Calu3 (cell line): ENCODE results near the gene RPTOR. TPM values are rescaled to one million over a fixed set of nuclear protein-coding genes. Genes with fewer than 3 reads are reported as not detected.

Experiments used
- BruUV-seq: library from RNA; stranded (reverse); fragments of 400-500 nt; replicated peaks from 2 replicates; lab custom pipeline; 2021; lab: Mats Ljungman, UMichigan
- CTCF ChIA-PET: fragments of 300-600 bp; sonication (Branson Sonifier 250); formaldehyde crosslinking; loops from one replicate; lab custom pipeline; 2022; ENCODE audit warnings: antibody characterized with exemption; lab: Charles Lee
- DNase-seq: peaks from one replicate; pipeline ENCODE4 v3.0.0; 2022
- H3K27ac Mint-ChIP-seq: one replicate; pipeline ENCODE4 v1.8.0; 2022; ENCODE audit warnings: mixed read lengths; ENCODE audit not compliant: unreplicated experiment
- H3K27me3 Mint-ChIP-seq: one replicate; pipeline ENCODE4 v1.8.0; 2022; ENCODE audit warnings: mixed read lengths; ENCODE audit not compliant: unreplicated experiment
- H3K36me3 Mint-ChIP-seq: one replicate; pipeline ENCODE4 v1.8.0; 2022; ENCODE audit warnings: mild to moderate bottlenecking, moderate library complexity, mixed read lengths; ENCODE audit not compliant: insufficient read depth, unreplicated experiment
- H3K4me1 Mint-ChIP-seq: one replicate; pipeline ENCODE4 v1.8.0; 2022; ENCODE audit warnings: mild to moderate bottlenecking, low read depth, mixed read lengths; ENCODE audit not compliant: unreplicated experiment
- H3K4me3 Mint-ChIP-seq: one replicate; pipeline ENCODE4 v1.8.0; 2022; ENCODE audit warnings: mild to moderate bottlenecking, low read depth, moderate library complexity, mixed read lengths; ENCODE audit not compliant: unreplicated experiment
- H3K9me3 Mint-ChIP-seq: one replicate; pipeline ENCODE4 v1.8.0; 2022; ENCODE audit warnings: low read depth, mixed read lengths; ENCODE audit not compliant: unreplicated experiment
- CTCF ChIP-seq: fragments of 200-600 bp; IDR thresholded peaks from one replicate; pipeline ENCODE4 v1.8.0; 2022; ENCODE audit warnings: antibody characterized with exemption; ENCODE audit not compliant: unreplicated experiment
- intact Hi-C: fragments of 100-400 bp; cut with micrococcal nuclease; formaldehyde crosslinking; loops from one replicate; pipeline ENCODE4 v1.10.0; 2022; ENCODE audit not compliant: unreplicated experiment
- total RNA-seq: library from RNA; stranded (reverse); gene quantifications from 2 replicates; pipeline ENCODE4 v1.2.3, GENCODE V29; 2022

Gene RPTOR
- total RNA-seq, 1 experiment from 2014 or later, result 41.8 TPM

- H3K27ac Mint-ChIP-seq, result peak overlapping the region; percentile 20
Observed at GRCh38 chr17:80793421-80793820, 248.8 kb downstream of the RPTOR start.

GRCh38 chr17:80793851-80794267 lies 249.2 kb downstream of the RPTOR start:
- intact Hi-C loops, result no loop called here
- H3K27me3 Mint-ChIP-seq, result no peaks in the 10 kb centered on the region
- no peaks in the 10 kb centered on the region for H3K9me3 Mint-ChIP-seq
- CTCF ChIA-PET, result no interaction called here
- no peak for TF ChIP-seq CTCF
- DNase-seq, result no peak
- peaks cover 53% of the 10 kb centered on the region for H3K4me1 Mint-ChIP-seq
- peaks cover 11% of the 10 kb centered on the region for H3K36me3 Mint-ChIP-seq
- no peak overlapping the region for H3K4me3 Mint-ChIP-seq
- BruUV-seq, result no TSS peak
- H3K27ac Mint-ChIP-seq, result peak overlapping the region; percentile 20

More at GRCh38 chr17:80793421-80793820, 248.8 kb downstream of the RPTOR start:
- CTCF ChIA-PET, result no interaction called here
- Mint-ChIP-seq H3K4me3 (no peak overlapping the region), H3K9me3 (peaks cover 1% of the 10 kb centered on the region), H3K4me1 (peaks cover 57% of the 10 kb centered on the region), H3K27me3 (no peaks in the 10 kb centered on the region), H3K36me3 (peaks cover 11% of the 10 kb centered on the region)
- no peak for DNase-seq
- TF ChIP-seq CTCF, result no peak
- BruUV-seq, result no TSS peak
- intact Hi-C loops, result no loop called here

GRCh38 chr17:80794281-80795089 lies 249.8 kb downstream of the RPTOR start:
- H3K36me3 Mint-ChIP-seq, result peaks cover 11% of the 10 kb centered on the region
- H3K4me3 Mint-ChIP-seq, result no peak overlapping the region
- DNase-seq, result no peak
- H3K27me3 Mint-ChIP-seq, result no peaks in the 10 kb centered on the region
- H3K27ac Mint-ChIP-seq, result peak overlapping the region; percentile 20
- no peak for TF ChIP-seq CTCF
- H3K9me3 Mint-ChIP-seq, result no peaks in the 10 kb centered on the region
- intact Hi-C loops, result no loop called here
- BruUV-seq, result no TSS peak
- H3K4me1 Mint-ChIP-seq, result peaks cover 48% of the 10 kb centered on the region
- CTCF ChIA-PET, result no interaction called here

- Mint-ChIP-seq H3K36me3 (peaks cover 11% of the 10 kb centered on the region), H3K4me1 (peaks cover 41% of the 10 kb centered on the region), H3K27ac (no peak overlapping the region), H3K9me3 (no peaks in the 10 kb centered on the region), H3K27me3 (no peaks in the 10 kb centered on the region), H3K4me3 (no peak overlapping the region)
- no peak for TF ChIP-seq CTCF
- no peak for DNase-seq
- BruUV-seq, result no TSS peak
- CTCF ChIA-PET, result no interaction called here
- intact Hi-C loops, result no loop called here
Observed at GRCh38 chr17:80795090-80795580, 250.5 kb downstream of the RPTOR start.
